Measurements from ENCODE around the gene INHBB.
"Not testable (repeated sequence)": the region's sequence is repeated elsewhere in the genome, so short reads cannot be mapped to it uniquely, and the experiment has no call there.

Gene INHBB

GRCh38 chr2:120316071-120316470, 29.9 kb upstream of the INHBB start:
- no peak for DNase-seq (ENCODE audit: low read depth)

DNA sequence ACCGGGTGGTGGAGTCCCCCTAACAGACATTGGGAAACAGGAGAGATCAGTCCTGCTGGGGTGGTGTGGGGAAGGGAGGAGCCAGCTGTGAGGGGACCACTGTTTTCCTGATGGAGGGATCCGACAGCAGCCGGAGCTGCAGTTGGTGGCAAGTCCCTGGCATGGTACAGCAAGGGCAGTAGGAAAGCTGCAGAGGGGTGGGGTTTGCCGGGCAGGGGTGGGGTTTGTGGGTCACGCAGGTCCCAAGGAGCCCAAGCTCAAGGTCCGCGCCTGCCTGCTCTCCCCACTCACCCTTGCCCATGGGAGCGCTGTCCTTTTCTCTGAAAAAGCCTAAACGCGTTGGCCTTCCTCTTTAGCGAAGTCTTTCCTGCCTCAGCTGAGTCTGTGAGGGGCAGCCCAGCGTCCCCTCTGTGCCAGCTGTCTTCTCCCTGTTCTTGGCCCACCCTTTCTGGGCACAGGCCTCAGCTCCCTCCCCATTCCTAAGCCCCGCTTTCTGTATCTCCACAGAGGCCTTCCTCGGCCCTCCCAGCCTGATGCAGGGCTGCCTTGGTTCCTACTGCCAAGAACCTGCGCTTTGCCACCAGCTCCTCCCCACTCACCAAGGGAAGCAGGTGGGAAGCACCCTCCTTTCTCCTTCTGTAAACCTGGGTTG, 29.3 kb upstream of the INHBB start:
- DNase-seq (ENCODE audit: low read depth) = no peak

DNA sequence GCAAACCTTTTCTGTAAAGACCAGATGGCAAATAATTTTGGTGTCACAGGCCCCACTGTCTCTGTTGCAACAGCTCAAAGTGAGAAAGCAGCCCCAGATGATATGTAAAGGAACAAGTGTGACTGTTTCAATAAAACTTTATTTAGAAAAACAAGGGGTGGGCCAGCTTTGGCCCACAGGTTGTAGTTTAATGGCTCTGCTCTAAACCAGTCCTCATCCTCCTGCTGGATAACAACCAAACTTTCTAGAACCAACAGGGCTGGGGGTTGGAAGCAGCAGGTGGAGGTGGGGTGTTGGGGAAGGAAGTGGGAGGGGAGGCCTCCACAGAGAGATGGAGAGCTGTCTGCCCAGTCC, 28.8 kb upstream of the INHBB start:
- no peak for DNase-seq (ENCODE audit: low read depth)

- no peak for DNase-seq (ENCODE audit: low read depth)
Observed at GRCh38 chr2:120317916-120318315, 28.0 kb upstream of the INHBB start.

DNA sequence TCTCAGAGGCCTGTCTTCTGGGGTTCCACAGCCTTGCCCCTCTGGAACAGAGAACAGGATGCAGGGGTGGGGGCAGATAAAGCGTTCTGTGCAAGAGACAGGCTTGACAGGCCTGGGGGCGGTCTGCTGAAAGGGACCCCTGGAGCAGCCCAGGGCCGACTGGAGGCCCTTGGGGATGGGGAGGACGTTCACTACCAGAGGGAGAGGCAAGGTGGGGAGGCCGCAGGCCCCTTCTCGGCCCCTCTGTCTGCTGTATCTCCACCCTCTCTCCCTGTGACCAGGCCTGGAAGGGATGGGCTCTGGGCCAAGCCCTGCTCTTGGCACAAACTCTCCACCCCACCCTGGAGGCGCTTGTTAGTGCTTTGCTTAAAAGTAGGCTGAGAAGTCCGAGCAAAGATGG, 27.3 kb upstream of the INHBB start:
- no peak for DNase-seq (ENCODE audit: low read depth)

DNA sequence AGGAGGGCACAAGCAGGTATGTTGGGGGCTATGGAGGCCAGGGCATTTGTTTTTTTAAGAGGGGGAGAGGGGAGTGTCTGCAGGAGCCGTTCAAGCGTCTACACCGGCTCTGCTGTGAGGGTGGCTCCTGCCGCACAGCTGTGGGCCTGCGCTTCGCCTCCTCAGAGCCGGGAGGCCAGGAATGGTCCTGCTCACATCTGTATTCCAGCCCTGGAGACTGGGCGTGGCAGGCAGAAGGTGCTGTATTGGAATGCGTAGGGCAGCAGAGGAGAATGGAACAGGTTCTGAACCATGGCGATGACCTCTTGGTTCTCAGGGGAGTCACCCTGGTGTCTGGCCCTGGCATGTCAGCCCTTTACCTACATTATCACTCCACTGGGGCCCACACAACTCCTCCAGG, 26.8 kb upstream of the INHBB start:
- no peak for DNase-seq (ENCODE audit: low read depth)

DNA sequence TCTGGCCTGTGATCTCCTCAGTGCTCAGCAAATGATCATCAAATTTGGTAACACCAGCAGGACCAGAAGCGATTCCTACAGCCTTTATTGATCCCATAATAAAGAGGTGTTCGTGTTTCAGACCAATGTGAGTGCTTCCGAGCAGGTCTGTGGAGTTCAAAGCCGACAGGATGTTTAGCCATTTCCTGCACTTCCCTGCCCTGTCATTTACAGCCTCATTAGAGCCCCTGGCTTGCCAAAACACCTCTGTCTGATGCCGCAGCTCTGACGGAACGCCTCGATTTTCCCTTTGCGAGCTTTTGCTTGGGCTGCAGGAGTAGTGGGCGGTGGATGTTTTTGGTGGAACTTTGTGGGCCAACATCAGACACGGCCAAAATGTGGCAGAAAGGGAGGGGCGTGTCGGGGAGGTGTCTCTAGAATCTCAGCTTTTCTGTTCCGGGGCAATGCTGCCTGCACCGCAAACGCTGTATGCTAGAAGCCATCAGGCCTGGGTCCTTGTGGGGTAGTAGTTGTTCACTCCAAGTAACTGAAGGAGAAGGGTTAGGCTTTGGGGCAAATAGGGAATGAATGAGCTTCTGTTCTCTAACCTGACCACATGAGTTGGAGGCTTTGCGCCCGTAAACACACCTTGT, 26.1 kb upstream of the INHBB start:
- no peak for DNase-seq (ENCODE audit: low read depth)

DNA sequence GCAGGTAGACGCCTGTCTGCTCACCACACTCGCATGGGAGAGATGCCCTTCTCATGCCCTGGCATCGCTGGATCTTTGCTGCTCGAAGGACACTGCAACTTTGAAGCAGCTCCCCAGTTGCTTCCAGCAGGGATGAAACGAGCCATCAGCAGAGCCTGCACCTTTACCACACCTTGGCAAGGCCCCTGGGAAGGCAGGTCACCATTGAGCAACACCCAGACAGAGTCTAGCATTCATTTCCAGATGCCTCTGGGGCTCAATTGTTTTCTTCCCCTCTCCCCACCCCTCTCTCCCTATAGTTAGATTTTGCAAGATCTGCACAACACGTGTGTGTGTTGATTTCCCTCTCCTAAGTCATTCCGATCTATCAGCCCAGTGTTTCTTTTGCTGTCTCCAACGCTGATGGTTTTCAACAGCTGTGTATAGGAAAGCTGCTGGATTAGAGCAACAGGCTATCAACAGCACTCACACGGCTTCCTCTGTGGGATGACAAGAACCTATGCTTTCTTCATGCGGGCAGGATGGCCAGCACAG, 25.6 kb upstream of the INHBB start:
- DNase-seq (ENCODE audit: low read depth) = no peak

GRCh38 chr2:120320887-120321556, 24.9 kb upstream of the INHBB start:
- DNase-seq (ENCODE audit: low read depth) = not testable (repeated sequence)

DNA sequence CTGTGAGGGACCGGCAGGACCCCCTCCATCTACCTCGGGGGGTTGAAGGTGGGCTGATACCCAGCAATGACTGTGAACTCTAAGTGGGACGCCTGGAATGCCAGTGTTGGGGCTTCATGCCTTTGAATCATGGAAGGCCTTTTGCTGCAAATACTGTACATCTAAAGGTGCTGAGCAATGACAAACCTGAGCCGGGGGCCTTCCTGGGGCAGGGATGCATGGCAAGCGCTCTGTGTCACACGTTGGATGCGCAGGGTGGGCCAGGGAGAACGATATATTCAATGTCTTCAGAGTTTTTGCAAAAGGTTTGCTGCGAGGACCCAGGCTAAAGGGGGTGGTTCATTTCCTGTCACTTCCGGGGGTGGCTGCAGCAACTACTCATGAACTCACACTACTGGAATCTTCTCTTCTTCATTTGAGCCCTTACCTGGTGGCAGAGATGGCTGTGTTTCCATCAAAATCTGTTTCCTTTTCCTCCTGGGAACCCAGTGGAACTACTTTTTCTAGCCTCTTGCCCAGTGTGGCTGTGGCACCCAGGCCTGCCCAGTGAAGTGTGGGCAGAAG, 24.1 kb upstream of the INHBB start:
- no peak for DNase-seq (ENCODE audit: low read depth)

DNA sequence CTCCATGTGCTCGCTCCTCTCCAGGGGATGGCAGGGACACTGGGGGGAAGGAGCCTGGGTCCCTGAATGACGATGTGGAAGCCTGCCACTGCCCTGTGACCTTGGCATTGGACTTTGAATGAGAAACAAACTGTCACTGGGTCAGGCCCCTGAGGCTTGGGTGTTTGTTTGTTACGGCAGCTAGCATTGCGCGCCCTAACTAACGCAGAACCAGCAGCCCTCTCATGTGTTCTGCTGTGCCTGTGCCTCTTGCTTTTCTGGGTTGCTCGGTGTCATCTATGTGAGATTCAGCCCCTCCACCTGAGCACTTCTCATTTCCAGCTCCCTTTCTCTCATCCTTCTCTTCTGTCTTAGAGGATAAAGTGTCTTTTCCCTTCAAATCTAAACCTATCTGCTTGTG, 23.6 kb upstream of the INHBB start:
- no peak for DNase-seq (ENCODE audit: low read depth)

- DNase-seq (ENCODE audit: low read depth) = no peak
Observed at GRCh38 chr2:120323214-120323613, 22.7 kb upstream of the INHBB start.

DNA sequence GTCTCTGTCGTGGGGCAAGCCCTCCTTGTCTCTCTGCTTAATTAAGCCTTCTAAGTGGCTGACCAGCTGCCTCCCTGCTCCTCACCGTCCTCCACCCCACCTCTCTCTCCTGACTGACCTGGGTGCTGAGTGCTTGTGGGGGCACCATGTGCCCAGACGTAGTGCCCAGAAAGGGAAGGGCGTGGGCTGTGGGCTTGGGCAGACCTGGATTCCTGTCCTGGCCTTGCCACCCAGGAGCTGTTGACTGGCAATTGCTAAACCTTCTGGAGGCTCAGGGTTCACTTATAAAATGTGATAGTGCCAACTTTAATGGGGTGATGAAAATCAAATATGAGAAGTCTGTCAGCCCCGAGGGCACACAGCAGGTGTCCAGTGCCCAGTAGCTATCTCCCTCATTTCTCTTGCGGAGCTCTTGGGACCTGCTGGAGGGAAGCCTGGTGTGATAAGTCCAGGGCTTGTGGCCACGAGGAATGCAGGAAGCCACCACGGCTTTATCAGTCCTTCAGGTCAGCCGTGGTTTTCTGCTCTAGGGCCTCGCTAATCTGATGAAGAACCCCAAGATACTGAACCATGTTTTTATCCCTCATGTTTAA, 22.0 kb upstream of the INHBB start:
- DNase-seq (ENCODE audit: low read depth) = no peak

GRCh38 chr2:120324933-120325332, 21.0 kb upstream of the INHBB start:
- no peak for DNase-seq (ENCODE audit: low read depth)

- no peak for DNase-seq (ENCODE audit: low read depth)
Observed at GRCh38 chr2:120326066-120326465, 19.9 kb upstream of the INHBB start.

DNA sequence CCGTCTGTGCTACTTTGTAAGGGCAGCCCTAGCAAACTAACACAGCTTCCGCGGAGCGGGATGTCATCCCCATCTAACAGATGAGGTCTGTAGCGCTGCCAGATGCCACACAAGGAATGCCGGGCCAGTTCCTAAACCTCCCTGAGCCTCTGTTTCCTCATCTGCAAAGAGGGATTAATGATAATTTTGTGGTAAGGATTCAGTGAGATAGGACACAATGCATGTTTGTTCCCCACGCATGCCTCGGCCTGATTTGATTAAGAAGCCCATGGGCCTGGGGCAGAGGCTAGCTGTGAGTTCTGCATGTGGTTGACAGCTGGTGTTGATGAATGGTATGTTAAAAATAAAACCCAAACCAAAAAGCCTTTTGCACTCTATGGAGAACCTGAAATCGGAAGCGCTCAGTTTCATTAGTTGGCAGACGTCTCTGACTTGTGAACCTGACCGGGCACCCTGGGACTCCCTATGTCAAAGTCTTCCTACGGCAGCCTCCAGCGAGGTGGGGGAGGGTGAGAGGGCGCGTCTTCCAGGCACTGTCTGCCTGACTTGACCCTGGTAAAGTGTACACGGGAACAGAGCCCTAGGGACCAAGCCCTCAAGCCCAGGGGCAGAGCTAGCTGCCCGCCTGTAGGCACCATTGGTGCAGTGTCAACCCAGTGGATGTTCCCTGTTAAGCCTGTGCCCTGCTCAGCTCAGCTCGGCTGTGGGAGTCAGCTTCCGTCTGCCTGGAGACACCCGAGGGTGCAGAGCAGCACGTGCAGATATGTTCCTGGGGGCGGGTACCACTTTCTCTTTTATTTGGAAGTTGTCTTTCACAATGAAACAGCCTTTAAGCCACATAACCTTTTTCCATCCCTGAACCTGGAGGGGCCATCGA, 14.8 kb upstream of the INHBB start:
- no peak for DNase-seq (ENCODE audit: low read depth)

GRCh38 chr2:120331903-120332302, 14.0 kb upstream of the INHBB start:
- no peak for DNase-seq (ENCODE audit: low read depth)

- DNase-seq (ENCODE audit: low read depth) = no peak
Observed at GRCh38 chr2:120332384-120332783, 13.6 kb upstream of the INHBB start.

DNA sequence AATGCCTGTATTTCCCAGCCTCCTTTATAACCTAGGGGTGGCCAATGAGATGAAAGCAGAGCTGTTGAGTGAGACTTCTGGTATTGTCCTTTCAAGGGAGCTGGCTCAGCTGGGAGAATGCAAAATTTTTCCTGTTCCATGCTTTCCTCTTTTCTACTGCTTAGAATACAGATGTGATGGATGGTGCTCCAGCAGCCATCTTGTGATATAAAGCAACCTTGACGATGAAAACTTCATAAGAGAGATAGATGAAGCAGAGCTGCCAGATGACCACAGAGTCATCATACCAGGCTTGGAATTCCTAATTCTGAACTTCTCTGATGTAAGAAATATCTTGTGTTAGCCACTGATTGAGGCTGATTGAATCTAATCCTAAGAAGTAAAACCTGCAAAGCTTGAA, 11.9 kb upstream of the INHBB start:
- no peak for DNase-seq (ENCODE audit: low read depth)

GRCh38 chr2:120336749-120337148, 9.2 kb upstream of the INHBB start:
- no peak for DNase-seq (ENCODE audit: low read depth)

GRCh38 chr2:120338015-120338414, 7.9 kb upstream of the INHBB start:
- no peak for DNase-seq (ENCODE audit: low read depth)

- no peak for DNase-seq (ENCODE audit: low read depth)
Observed at GRCh38 chr2:120341977-120342376, 4.0 kb upstream of the INHBB start.

Data from activated T-helper 9 cell treated with anti-CD3 and anti-CD28 coated beads, Interleukin-2, amount 50 U/mL, for 16 hours (primary cell).